ENCODE measurements around the gene TEX29. TPM values are rescaled to one million over a fixed set of nuclear protein-coding genes. Genes with fewer than 3 reads are reported as not detected.

The TEX29 gene
- total RNA-seq, 1 donor from 2014 or later = 0.81 TPM

DNA sequence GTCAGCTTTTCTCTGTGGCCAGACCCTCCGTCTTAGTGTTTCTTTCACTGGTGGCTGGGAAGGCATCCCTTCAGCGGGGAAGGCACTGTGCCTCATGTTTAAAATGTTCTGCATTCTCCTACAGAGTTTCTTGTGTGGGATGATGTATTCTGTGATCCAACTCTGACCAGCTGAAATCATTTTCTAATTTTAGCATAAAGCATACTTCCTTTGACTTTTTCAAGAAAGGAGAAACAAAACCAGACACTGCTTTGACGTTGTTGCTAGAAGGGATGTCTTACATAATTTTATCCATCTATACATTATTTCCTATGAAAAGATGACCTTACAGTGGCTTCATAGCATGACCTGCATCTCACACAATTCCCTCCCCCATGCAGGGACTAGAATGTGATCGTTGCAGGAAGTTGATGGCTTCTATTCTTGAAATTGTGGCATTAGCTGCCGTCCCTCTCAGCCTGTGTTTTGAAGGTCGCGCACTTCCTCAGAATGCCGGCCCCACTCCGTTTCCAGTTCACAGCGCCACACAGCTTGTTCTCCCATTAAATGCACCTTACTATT is 38.6 kb upstream of the TEX29 start:
- DNase-seq (no peak), ATAC-seq (peak; percentile 79)
- Histone ChIP-seq H3K4me1 (peaks cover 5% of the 10 kb centered on the region), H3K36me3 (peaks cover 88% of the 10 kb centered on the region), H3K27ac (peak overlapping the region; percentile 43), H3K4me3 (no peak overlapping the region), H3K27me3 (no peaks in the 10 kb centered on the region), H3K9me3 (no peaks in the 10 kb centered on the region)
- TF ChIP-seq, protein P1, sequence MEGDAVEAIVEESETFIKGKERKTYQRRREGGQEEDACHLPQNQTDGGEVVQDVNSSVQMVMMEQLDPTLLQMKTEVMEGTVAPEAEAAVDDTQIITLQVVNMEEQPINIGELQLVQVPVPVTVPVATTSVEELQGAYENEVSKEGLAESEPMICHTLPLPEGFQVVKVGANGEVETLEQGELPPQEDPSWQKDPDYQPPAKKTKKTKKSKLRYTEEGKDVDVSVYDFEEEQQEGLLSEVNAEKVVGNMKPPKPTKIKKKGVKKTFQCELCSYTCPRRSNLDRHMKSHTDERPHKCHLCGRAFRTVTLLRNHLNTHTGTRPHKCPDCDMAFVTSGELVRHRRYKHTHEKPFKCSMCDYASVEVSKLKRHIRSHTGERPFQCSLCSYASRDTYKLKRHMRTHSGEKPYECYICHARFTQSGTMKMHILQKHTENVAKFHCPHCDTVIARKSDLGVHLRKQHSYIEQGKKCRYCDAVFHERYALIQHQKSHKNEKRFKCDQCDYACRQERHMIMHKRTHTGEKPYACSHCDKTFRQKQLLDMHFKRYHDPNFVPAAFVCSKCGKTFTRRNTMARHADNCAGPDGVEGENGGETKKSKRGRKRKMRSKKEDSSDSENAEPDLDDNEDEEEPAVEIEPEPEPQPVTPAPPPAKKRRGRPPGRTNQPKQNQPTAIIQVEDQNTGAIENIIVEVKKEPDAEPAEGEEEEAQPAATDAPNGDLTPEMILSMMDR (IDR thresholded peaks at IDR 0.05) = no peak
- intact Hi-C loops (cut with DNase I) = no loop called here

DNA sequence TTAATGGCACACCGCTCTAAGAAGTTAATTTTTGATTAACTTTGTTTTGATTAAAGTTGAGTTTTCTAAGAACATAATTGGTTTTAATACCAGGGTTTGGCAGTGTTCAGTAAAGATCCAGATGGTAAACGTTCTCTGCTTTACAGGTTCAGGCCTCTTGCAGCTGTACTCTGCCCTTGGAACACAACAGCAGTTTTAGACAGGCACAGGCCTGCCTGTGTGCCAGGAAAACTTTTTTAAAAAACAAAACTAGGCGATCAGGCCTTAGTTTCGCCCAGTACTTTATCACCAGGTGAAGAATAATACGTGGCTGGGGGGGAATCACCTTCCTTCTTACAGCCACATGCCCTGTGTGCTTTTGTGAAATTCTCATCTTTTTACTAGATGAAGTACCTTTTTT is 38.0 kb upstream of the TEX29 start:
- Histone ChIP-seq H3K4me3 (no peak overlapping the region), H3K36me3 (peaks cover 88% of the 10 kb centered on the region), H3K27me3 (no peaks in the 10 kb centered on the region), H3K9me3 (no peaks in the 10 kb centered on the region), H3K27ac (peak overlapping the region; percentile 43), H3K4me1 (peaks cover 5% of the 10 kb centered on the region)
- intact Hi-C loops (cut with DNase I) = no loop called here
- ATAC-seq (no peak), DNase-seq (no peak)
- TF ChIP-seq, protein P1 (IDR thresholded peaks at IDR 0.05) = no peak

DNA sequence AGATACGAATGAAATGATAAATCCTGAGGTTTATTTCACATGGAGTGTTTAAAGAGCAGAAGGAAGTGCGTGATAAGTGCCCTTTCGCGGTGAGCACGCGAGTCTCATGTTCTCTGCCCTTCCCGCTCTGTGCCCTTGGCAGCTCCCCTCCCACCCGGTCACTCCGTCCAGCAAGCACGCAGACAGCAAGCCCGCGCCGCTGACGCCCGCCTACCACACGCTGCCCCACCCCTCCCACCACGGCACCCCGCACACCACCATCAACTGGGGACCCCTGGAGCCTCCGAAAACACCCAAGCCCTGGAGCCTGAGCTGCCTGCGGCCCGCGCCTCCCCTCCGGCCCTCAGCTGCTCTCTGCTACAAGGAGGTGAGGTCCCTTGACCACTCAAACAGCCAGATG is 37.4 kb upstream of the TEX29 start:
- H3K27ac ChIP-seq = no peak overlapping the region
- TF ChIP-seq, protein P1 (IDR thresholded peaks at IDR 0.05) = no peak
- no peak for DNase-seq

DNA sequence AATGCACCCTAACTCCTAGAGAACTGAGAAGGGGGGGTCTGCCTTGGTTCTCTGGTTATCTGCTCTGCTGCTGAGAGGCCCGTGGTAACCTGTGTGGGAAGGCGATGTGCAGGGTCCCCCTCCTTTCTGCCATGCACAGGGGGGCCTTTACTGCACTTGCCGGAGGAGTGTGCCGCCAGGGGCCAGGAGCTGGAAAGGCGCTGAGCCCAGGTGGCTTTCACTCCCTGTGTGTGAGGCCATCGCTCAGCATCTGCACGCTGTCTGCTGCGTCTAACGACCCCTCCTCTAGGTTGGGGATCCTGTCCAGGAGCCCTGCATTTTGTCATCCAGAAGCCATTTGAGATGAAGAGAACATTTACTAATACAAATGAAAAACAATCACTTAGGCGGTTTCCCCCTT is 37.0 kb upstream of the TEX29 start:
- H3K36me3 ChIP-seq = peaks cover 88% of the 10 kb centered on the region
- TF ChIP-seq, protein P1 (IDR thresholded peaks at IDR 0.05) = no peak
- H3K9me3 ChIP-seq = no peaks in the 10 kb centered on the region
- no peak for DNase-seq
- no peak for ATAC-seq
- no peak overlapping the region for H3K4me3 ChIP-seq
- no peak overlapping the region for H3K27ac ChIP-seq
- intact Hi-C loops (cut with DNase I) = no loop called here
- no peaks in the 10 kb centered on the region for H3K27me3 ChIP-seq
- peaks cover 5% of the 10 kb centered on the region for H3K4me1 ChIP-seq

More for the DNA sequence above, 37.4 kb upstream of the TEX29 start:
- no peak for ATAC-seq
- intact Hi-C loops (cut with DNase I) = no loop called here
- Histone ChIP-seq H3K36me3 (peaks cover 88% of the 10 kb centered on the region), H3K9me3 (no peaks in the 10 kb centered on the region), H3K27me3 (no peaks in the 10 kb centered on the region), H3K4me1 (peaks cover 5% of the 10 kb centered on the region), H3K4me3 (no peak overlapping the region)

DNA sequence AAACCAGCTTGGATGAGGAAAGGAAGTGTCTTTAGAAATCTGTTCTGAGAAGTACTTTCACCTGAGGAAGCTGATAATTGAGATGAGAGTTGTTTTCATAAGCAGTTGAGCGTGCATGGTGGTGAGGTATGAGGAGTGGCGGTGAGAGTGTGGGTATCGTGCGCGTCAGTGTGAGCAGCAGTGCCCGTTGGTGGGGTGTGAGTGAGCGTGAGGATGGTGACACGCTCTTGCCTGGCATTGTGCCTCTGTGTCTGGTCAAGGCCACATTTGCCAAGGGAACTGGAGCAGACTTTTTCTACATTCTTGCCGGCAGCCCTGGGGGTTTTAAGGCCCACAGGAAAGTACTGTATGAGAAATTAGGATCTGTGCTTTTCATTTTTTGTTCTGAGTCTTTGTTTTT is 36.5 kb upstream of the TEX29 start:
- Histone ChIP-seq H3K4me1 (peaks cover 5% of the 10 kb centered on the region), H3K27me3 (no peaks in the 10 kb centered on the region), H3K27ac (no peak overlapping the region), H3K9me3 (no peaks in the 10 kb centered on the region), H3K36me3 (peaks cover 90% of the 10 kb centered on the region), H3K4me3 (no peak overlapping the region)
- TF ChIP-seq, protein P1 (IDR thresholded peaks at IDR 0.05) = no peak
- DNase-seq = no peak
- intact Hi-C loops (cut with DNase I) = no loop called here
- ATAC-seq = no peak

DNA sequence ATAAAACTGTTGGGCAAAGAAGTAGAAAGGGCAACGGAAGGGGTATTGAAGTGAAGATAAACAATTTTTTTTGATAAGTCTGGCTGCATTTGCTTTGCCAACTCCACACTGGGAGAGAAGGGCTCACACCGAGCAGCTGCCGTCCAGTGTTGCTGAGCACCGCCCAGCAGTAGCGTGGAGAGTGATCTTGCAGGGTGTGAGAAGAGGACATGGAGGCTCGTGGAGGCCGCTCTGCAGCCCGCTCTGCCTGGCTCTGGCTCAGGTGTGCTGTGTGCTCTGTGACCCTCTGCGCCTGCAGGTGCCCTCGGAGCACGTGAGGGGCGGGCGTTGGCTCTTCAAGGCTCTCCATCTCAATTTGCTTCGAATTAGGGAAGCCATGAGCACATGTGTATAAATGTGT is 35.9 kb upstream of the TEX29 start:
- H3K4me3 ChIP-seq = no peak overlapping the region
- H3K27me3 ChIP-seq = no peaks in the 10 kb centered on the region
- H3K9me3 ChIP-seq = no peaks in the 10 kb centered on the region
- peaks cover 90% of the 10 kb centered on the region for H3K36me3 ChIP-seq
- H3K4me1 ChIP-seq = peaks cover 5% of the 10 kb centered on the region
- no peak for ATAC-seq
- no peak for DNase-seq
- no peak overlapping the region for H3K27ac ChIP-seq
- intact Hi-C loops (cut with DNase I) = no loop called here
- TF ChIP-seq, protein P1 (IDR thresholded peaks at IDR 0.05) = no peak

Data from upper lobe of right lung (tissue), 1 donor.